Panc1 (cell line): Measurements from ENCODE around the gene TLCD1.

Experiments used
- CTCF ChIP-seq: fragments of 450-650 bp; IDR thresholded peaks from 2 replicates; pipeline ENCODE4 v1.5.1; 2017; ENCODE audit warnings: mild to moderate bottlenecking
- POLR2AphosphoS5 ChIP-seq: IDR thresholded peaks from 2 replicates; pipeline ENCODE4 v1.6.1; 2012; ENCODE audit warnings: mild to moderate bottlenecking, low read depth, low read length, moderate library complexity
- REST ChIP-seq, 2 experiments: IDR thresholded peaks; 2 replicates each; pipeline ENCODE4 v1.6.1; 2011 to 2012; ENCODE audit warnings: low read depth in 2 of 2, control low read depth in 1 of 2, low read length in 1 of 2, mild to moderate bottlenecking in 1 of 2, moderate library complexity in 1 of 2; ENCODE audit not compliant: insufficient read depth in 1 of 2
- SIN3A ChIP-seq: IDR thresholded peaks from 2 replicates; pipeline ENCODE4 v1.6.1; 2012; ENCODE audit warnings: low read depth, mild to moderate bottlenecking, low read length, moderate library complexity, borderline replicate concordance; ENCODE audit not compliant: insufficient read depth
- TCF7L2 ChIP-seq: IDR thresholded peaks from 2 replicates; pipeline ENCODE4 v1.6.1; 2011; ENCODE audit warnings: mild to moderate bottlenecking, low read depth, low read length, inconsistent platforms

- no peak for TF ChIP-seq CTCF
- TF ChIP-seq POLR2AphosphoS5, result no peak
- no peak for TF ChIP-seq SIN3A
- TF ChIP-seq REST (IDR thresholded peaks at IDR 0.05; ENCODE audit: insufficient read depth in 1 of 2, low read depth in 2 of 2, low read length in 1 of 2), result no peak
- TF ChIP-seq TCF7L2, result no peak
Observed at GRCh38 chr17:28759256-28759865, 33.3 kb upstream of the TLCD1 start.
